Thyroid gland (tissue), 4 donors: ENCODE measurements around the gene SLC37A1. TPM values are rescaled to one million over a fixed set of nuclear protein-coding genes. Genes with fewer than 3 reads are reported as not detected.

Experiments
- DNase-seq, 2 donors: peaks; one replicate each; pipeline ENCODE4 v3.0.0-alpha.2; 2019
- H3K27ac ChIP-seq, 3 donors: fragments of 200-600 bp; sonication (generic); 1 replicate in 2 of 3; 2 replicates in 1 of 3; pipeline ENCODE4 v1.5.1; 2016 to 2019; ENCODE audit warnings: mild to moderate bottlenecking in 1 of 3, moderate library complexity in 1 of 3
- H3K27me3 ChIP-seq: fragments of 200-600 bp; sonication (generic); one replicate; pipeline ENCODE4 v1.5.1; 2019
- H3K36me3 ChIP-seq, 2 donors: fragments of 200-600 bp; sonication (generic); one replicate each; pipeline ENCODE4 v1.5.1; 2016 to 2019
- H3K4me1 ChIP-seq, 2 donors: fragments of 200-600 bp; sonication (generic); one replicate each; pipeline ENCODE4 v1.5.1; 2017 to 2019
- H3K4me3 ChIP-seq, 3 donors: fragments of 200-600 bp; sonication (generic); replicated peaks in 1 of 3; 1 replicate in 2 of 3; 2 replicates in 1 of 3; pipeline ENCODE4 v1.5.1; 2016; ENCODE audit warnings: mild to moderate bottlenecking in 1 of 3
- H3K9me3 ChIP-seq: fragments of 200-600 bp; sonication (generic); one replicate; pipeline ENCODE4 v1.5.1; 2017
- POLR2A ChIP-seq, 2 donors: fragments of 450-650 bp; IDR thresholded peaks; one replicate each; pipeline ENCODE4 v1.6.1; 2017; ENCODE audit warnings: antibody characterized with exemption in 2 of 2, mild to moderate bottlenecking in 2 of 2, moderate library complexity in 1 of 2
- WGBS, 2 donors: methylation state at CpG; one replicate each; pipeline ENCODE4 v1.1.5; 2017; 5-methylcytosine and 5-hydroxymethylcytosine counted together
- intact Hi-C: fragments of 100-400 bp; cut with DNase I; formaldehyde crosslinking; loops from one replicate; pipeline ENCODE4 v1.15.1; 2023
- total RNA-seq, 4 donors: library from RNA; depleted of rRNA; stranded (reverse); fragments of >200 nt; gene quantifications; one replicate each; pipeline ENCODE4 v1.2.3, GENCODE V29; 2016
- TF ChIP-seq, protein P1 (sequence below), 6 experiments: fragments of 200-600 bp in 3 of 6; fragments of 450-650 bp in 3 of 6; sonication (generic) in 3 of 6; IDR thresholded peaks; one replicate each; pipeline ENCODE4 v1.5.1; 2016 to 2019; ENCODE audit warnings: antibody characterized with exemption in 6 of 6, mild to moderate bottlenecking in 2 of 6, inconsistent platforms in 1 of 6, moderate library complexity in 1 of 6

Gene SLC37A1
- total RNA-seq, 4 donors from 2014 or later = 26.1 to 37.9 (median 34.9) TPM

DNA sequence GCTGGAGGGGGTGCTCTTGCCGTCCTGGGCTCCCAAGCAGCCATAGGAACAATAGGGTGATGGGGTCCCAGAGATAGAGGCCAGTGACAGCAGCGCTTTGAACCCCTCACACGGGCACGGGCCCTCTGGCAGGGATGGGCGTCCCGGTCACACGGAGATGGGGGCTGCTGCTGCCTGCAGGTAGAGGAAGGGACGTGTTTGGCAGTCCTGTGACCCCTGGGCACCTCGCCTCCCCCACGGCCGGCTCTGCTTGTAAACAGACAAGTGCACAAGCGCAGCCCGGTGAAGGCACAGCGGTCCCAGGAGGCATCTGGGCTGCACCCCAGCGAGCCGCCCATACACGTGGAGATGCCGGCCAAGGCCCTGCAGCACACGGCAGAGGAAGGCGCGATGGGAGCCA lies 103.3 kb downstream of the SLC37A1 start:
- Histone ChIP-seq H3K27me3 (no peaks in the 10 kb centered on the region), H3K9me3 (no peaks in the 10 kb centered on the region), H3K4me3 (no peak overlapping the region), H3K27ac (no peak overlapping the region), H3K36me3 (no peaks in the 10 kb centered on the region), H3K4me1 (peaks cover 10 to 18% of the 10 kb centered on the region in 2 donors)
- 64 to 86% methylated on average over 8 to 15 of the region's 21 CpGs for WGBS, 2 donors
- no peak for DNase-seq
- intact Hi-C loops = no loop called here
- TF ChIP-seq, protein P1, sequence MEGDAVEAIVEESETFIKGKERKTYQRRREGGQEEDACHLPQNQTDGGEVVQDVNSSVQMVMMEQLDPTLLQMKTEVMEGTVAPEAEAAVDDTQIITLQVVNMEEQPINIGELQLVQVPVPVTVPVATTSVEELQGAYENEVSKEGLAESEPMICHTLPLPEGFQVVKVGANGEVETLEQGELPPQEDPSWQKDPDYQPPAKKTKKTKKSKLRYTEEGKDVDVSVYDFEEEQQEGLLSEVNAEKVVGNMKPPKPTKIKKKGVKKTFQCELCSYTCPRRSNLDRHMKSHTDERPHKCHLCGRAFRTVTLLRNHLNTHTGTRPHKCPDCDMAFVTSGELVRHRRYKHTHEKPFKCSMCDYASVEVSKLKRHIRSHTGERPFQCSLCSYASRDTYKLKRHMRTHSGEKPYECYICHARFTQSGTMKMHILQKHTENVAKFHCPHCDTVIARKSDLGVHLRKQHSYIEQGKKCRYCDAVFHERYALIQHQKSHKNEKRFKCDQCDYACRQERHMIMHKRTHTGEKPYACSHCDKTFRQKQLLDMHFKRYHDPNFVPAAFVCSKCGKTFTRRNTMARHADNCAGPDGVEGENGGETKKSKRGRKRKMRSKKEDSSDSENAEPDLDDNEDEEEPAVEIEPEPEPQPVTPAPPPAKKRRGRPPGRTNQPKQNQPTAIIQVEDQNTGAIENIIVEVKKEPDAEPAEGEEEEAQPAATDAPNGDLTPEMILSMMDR (IDR thresholded peaks at IDR 0.05) = no peak
- TF ChIP-seq POLR2A (IDR thresholded peaks at IDR 0.05) = no peak

DNA sequence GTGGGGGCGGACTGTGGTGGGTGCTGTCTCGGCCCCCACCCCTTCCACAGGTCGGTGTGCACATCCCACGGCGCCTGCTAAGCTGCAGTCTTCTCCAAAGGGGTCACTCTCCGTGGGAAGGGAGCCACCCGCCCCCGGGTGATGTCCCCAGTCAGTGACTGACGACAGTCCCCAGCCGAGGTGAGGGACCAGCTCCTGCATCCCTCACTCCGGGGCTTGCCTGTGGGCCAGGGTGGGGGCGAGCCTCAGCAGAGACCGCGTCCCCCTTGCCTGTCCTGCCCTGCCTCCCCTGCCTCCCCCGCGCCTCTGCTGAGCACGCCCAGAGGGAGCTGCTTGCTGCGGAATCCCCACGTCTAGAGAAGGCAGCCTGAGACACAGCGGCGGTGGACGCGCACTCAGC lies 103.8 kb downstream of the SLC37A1 start:
- Histone ChIP-seq H3K4me1 (peaks cover 15 to 23% of the 10 kb centered on the region in 2 donors), H3K4me3 (no peak overlapping the region), H3K27me3 (no peaks in the 10 kb centered on the region), H3K36me3 (no peaks in the 10 kb centered on the region), H3K27ac (no peak overlapping the region), H3K9me3 (no peaks in the 10 kb centered on the region)
- no peak for TF ChIP-seq POLR2A (IDR thresholded peaks at IDR 0.05)
- TF ChIP-seq, protein P1 (IDR thresholded peaks at IDR 0.05) = no peak
- WGBS, 2 donors = 68 to 70% methylated on average over 16 to 22 of the region's 23 CpGs
- intact Hi-C loops = no loop called here
- DNase-seq = no peak

- Histone ChIP-seq H3K36me3 (no peaks in the 10 kb centered on the region), H3K27ac (no peak overlapping the region), H3K4me3 (no peak overlapping the region), H3K27me3 (no peaks in the 10 kb centered on the region), H3K9me3 (no peaks in the 10 kb centered on the region), H3K4me1 (peaks cover 17 to 26% of the 10 kb centered on the region in 2 donors)
- DNase-seq = no peak
- TF ChIP-seq, protein P1 (IDR thresholded peaks at IDR 0.05) = no peak
- TF ChIP-seq POLR2A (IDR thresholded peaks at IDR 0.05) = no peak
- intact Hi-C loops = no loop called here
- 83 to 86% methylated on average over 3 of the region's 3 CpGs for WGBS, 2 donors
Observed at GRCh38 chr21:42618707-42619102, 105.1 kb downstream of the SLC37A1 start.

DNA sequence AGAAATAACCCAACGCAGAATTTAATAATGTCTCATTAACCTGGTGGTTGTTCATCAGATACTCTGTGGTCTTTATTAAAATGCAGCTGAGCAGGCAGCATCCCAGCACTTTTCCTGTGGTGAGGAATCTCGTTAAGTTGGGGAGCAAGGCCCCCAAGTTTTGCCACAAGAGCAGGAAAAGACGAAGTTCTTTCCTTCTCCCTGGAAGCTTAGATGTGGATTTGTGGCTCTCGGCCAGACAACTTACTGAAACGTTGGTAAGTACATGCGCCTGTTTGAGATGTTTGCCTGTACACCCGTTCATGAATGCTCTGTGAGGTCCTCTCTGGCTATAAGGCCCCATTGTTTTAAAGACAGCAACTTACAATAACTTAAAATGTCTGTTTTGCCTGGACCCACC lies 105.5 kb downstream of the SLC37A1 start:
- Histone ChIP-seq H3K27ac (no peak overlapping the region), H3K4me3 (no peak overlapping the region), H3K9me3 (no peaks in the 10 kb centered on the region), H3K4me1 (peaks cover 17 to 26% of the 10 kb centered on the region in 2 donors), H3K36me3 (no peaks in the 10 kb centered on the region), H3K27me3 (no peaks in the 10 kb centered on the region)
- WGBS, 2 donors = 62 to 72% methylated on average over 7 of the region's 7 CpGs
- intact Hi-C loops = no loop called here
- TF ChIP-seq, protein P1 (IDR thresholded peaks at IDR 0.05) = no peak
- no peak for TF ChIP-seq POLR2A (IDR thresholded peaks at IDR 0.05)
- no peak for DNase-seq

- Histone ChIP-seq H3K9me3 (no peaks in the 10 kb centered on the region), H3K4me3 (no peak overlapping the region), H3K27me3 (peaks cover 3% of the 10 kb centered on the region), H3K36me3 (no peaks in the 10 kb centered on the region), H3K4me1 (peaks cover 17 to 26% of the 10 kb centered on the region in 2 donors), H3K27ac (no peak overlapping the region)
- DNase-seq = no peak
- WGBS, 2 donors = 88 to 100% methylated on average over 1 to 6 of the region's 6 CpGs
- intact Hi-C loops = no loop called here
- no peak for TF ChIP-seq POLR2A (IDR thresholded peaks at IDR 0.05)
- TF ChIP-seq, protein P1 (IDR thresholded peaks at IDR 0.05) = no peak
Observed at GRCh38 chr21:42619841-42620240, 106.2 kb downstream of the SLC37A1 start.
